Ishikawa (cell line): ENCODE data around the gene CTDP1.

Experiments used
- CEBPB ChIP-seq: IDR thresholded peaks from 2 replicates; pipeline ENCODE4 v1.6.1; 2012
- CREB1 ChIP-seq: IDR thresholded peaks from 2 replicates; pipeline ENCODE4 v1.6.1; 2012; ENCODE audit warnings: low read depth
- EGR1 ChIP-seq: IDR thresholded peaks from 2 replicates; pipeline ENCODE4 v1.6.1; 2012
- EP300 ChIP-seq: IDR thresholded peaks from 2 replicates; pipeline ENCODE4 v1.6.1; 2012; ENCODE audit warnings: borderline replicate concordance
- FOXM1 ChIP-seq: IDR thresholded peaks from 2 replicates; pipeline ENCODE4 v1.6.1; 2012; ENCODE audit warnings: low read depth, borderline replicate concordance
- RAD21 ChIP-seq: IDR thresholded peaks from 2 replicates; pipeline ENCODE4 v1.6.1; 2012; ENCODE audit warnings: low read depth
- TAF1 ChIP-seq: IDR thresholded peaks from 2 replicates; pipeline ENCODE4 v1.6.1; 2012; ENCODE audit warnings: low read depth, mild to moderate bottlenecking
- TCF12 ChIP-seq: IDR thresholded peaks from 2 replicates; pipeline ENCODE4 v1.6.1; 2012; ENCODE audit warnings: low read depth
- TEAD4 ChIP-seq: IDR thresholded peaks from 2 replicates; pipeline ENCODE4 v1.6.1; 2012
- YY1 ChIP-seq: IDR thresholded peaks from 2 replicates; pipeline ENCODE4 v1.6.1; 2012; ENCODE audit warnings: low read depth
- ZBTB7A ChIP-seq: IDR thresholded peaks from 2 replicates; pipeline ENCODE4 v1.6.1; 2012; ENCODE audit warnings: low read depth
- TF ChIP-seq, protein P1 (sequence below): IDR thresholded peaks from 2 replicates; pipeline ENCODE4 v1.6.1; 2012; ENCODE audit warnings: low read depth, mild to moderate bottlenecking
- TF ChIP-seq, protein P2 (sequence below): IDR thresholded peaks from 2 replicates; pipeline ENCODE4 v1.6.1; 2012

DNA sequence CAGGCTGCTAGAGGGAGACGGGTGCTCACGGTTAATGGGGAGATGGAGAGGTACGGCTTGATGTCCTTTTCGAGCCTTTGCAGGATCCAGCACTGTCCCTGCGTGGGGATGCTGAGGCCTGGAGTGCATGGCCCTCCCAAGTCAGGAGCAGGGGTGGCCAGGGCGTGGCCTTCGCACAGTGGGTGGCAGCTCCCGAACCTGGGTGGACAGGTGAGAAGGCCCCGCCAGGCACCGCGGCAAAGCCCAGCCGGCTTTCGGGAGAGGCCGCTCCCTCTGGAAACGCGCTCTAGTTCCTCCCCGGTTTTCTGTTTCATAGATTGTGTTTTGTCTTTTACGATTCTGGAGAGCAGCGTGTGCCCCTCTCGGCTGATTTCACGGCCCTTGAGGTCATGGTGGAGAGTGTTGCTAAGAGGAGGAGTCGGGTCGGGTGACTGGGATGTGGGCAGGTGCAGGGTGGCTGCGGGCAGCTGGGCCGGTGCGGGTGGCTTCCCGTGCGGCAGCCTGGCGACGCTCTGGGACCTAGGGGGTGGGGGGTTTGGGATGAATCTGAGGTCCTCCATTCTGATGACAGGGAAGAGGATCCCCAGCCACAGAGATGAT is 39.4 kb downstream of the CTDP1 start:
- TF ChIP-seq YY1 (no peak), EGR1 (no peak), ZBTB7A (no peak), CREB1 (no peak), FOXM1 (no peak), TCF12 (no peak), RAD21 (no peak), TEAD4 (no peak), CEBPB (no peak), EP300 (no peak), TAF1 (no peak)
- TF ChIP-seq, protein P1, sequence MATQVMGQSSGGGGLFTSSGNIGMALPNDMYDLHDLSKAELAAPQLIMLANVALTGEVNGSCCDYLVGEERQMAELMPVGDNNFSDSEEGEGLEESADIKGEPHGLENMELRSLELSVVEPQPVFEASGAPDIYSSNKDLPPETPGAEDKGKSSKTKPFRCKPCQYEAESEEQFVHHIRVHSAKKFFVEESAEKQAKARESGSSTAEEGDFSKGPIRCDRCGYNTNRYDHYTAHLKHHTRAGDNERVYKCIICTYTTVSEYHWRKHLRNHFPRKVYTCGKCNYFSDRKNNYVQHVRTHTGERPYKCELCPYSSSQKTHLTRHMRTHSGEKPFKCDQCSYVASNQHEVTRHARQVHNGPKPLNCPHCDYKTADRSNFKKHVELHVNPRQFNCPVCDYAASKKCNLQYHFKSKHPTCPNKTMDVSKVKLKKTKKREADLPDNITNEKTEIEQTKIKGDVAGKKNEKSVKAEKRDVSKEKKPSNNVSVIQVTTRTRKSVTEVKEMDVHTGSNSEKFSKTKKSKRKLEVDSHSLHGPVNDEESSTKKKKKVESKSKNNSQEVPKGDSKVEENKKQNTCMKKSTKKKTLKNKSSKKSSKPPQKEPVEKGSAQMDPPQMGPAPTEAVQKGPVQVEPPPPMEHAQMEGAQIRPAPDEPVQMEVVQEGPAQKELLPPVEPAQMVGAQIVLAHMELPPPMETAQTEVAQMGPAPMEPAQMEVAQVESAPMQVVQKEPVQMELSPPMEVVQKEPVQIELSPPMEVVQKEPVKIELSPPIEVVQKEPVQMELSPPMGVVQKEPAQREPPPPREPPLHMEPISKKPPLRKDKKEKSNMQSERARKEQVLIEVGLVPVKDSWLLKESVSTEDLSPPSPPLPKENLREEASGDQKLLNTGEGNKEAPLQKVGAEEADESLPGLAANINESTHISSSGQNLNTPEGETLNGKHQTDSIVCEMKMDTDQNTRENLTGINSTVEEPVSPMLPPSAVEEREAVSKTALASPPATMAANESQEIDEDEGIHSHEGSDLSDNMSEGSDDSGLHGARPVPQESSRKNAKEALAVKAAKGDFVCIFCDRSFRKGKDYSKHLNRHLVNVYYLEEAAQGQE: no peak
- TF ChIP-seq, protein P2, sequence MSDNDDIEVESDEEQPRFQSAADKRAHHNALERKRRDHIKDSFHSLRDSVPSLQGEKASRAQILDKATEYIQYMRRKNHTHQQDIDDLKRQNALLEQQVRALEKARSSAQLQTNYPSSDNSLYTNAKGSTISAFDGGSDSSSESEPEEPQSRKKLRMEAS: no peak
